Stimulated activated CD8-positive, alpha-beta memory T cell treated with anti-CD3 and anti-CD28 coated beads, Interleukin-7, amount 100 ng/mL, for 1 hour (primary cell): Measurements from ENCODE around the gene USP35.
A peak's percentile ranks its signal among the peaks of the same experiment; 100 is the strongest.

ENCODE experiments used
- DNase-seq, 2 donors: peaks; one replicate each; pipeline ENCODE4 v3.0.0-alpha.2; 2020; ENCODE audit warnings: low read depth in 2 of 2

USP35 gene

GRCh38 chr11:78188286-78189173 is at the start of gene USP35, which contains the start of gene KCTD21:
TSS of gene USP35 (plus strand) at chr11:78188919. CDS start at chr11:78196246, 7,327 bp downstream.
TSS of gene KCTD21 (minus strand) at chr11:78188626. CDS start at chr11:78174554, 14,072 bp downstream.
- peak; percentile 77 for DNase-seq

GRCh38 chr11:78139422-78140391 is 49.0 kb upstream of the USP35 start, which contains the start of gene ALG8:
TSS of gene ALG8 (minus strand) at chr11:78139626. CDS start at chr11:78139588, 38 bp downstream.
- peak; percentile 96 for DNase-seq

- no peak for DNase-seq
Observed at GRCh38 chr11:78140392-78141077, 48.2 kb upstream of the USP35 start.

GRCh38 chr11:78145511-78146025 is 43.2 kb upstream of the USP35 start:
- DNase-seq = no peak

GRCh38 chr11:78147807-78148206 is 40.9 kb upstream of the USP35 start:
- DNase-seq = no peak

GRCh38 chr11:78149646-78150045 is 39.1 kb upstream of the USP35 start:
- no peak for DNase-seq

GRCh38 chr11:78150346-78150745 is 38.4 kb upstream of the USP35 start:
- no peak for DNase-seq

GRCh38 chr11:78150754-78151153 is 38.0 kb upstream of the USP35 start:
- DNase-seq = no peak

- DNase-seq = no peak
Observed at GRCh38 chr11:78151804-78152203, 36.9 kb upstream of the USP35 start.

- DNase-seq = no peak
Observed at GRCh38 chr11:78156127-78156844, 32.4 kb upstream of the USP35 start.

- DNase-seq = no peak
Observed at GRCh38 chr11:78158987-78159652, 29.6 kb upstream of the USP35 start.

GRCh38 chr11:78160557-78160956 is 28.2 kb upstream of the USP35 start:
- DNase-seq = no peak

GRCh38 chr11:78161346-78161745 is 27.4 kb upstream of the USP35 start:
- DNase-seq = no peak

GRCh38 chr11:78161962-78162371 is 26.8 kb upstream of the USP35 start:
- DNase-seq = no peak

- no peak for DNase-seq
Observed at GRCh38 chr11:78163828-78164227, 24.9 kb upstream of the USP35 start.

GRCh38 chr11:78164471-78164870 is 24.2 kb upstream of the USP35 start:
- DNase-seq = no peak

GRCh38 chr11:78166855-78167469 is 21.8 kb upstream of the USP35 start:
- DNase-seq = no peak

GRCh38 chr11:78168539-78169477 is 19.9 kb upstream of the USP35 start:
- no peak for DNase-seq
